SU-DHL-6 (cell line): ENCODE measurements around the gene ECD.

ENCODE experiments used
- H2AFZ ChIP-seq: fragments of 200-600 bp; sonication (generic); 2 replicates; pipeline ENCODE4 v1.6.1; 2014; ENCODE audit warnings: low read depth, mild to moderate bottlenecking, moderate library complexity, mixed read lengths, antibody characterized with exemption, low read length; ENCODE audit not compliant: severe bottlenecking
- H3F3A ChIP-seq: fragments of 200-600 bp; shearing (Covaris generic); 2 replicates; pipeline ENCODE4 v1.6.0; 2016; ENCODE audit warnings: antibody characterized with exemption, mild to moderate bottlenecking; ENCODE audit not compliant: insufficient read depth
- H3K27ac ChIP-seq: fragments of 200-600 bp; sonication (generic); 2 replicates; pipeline ENCODE4 v1.5.1; 2016; ENCODE audit warnings: low read depth, mild to moderate bottlenecking, low read length, moderate library complexity, mixed read lengths
- H3K27me3 ChIP-seq: fragments of 200-600 bp; sonication (generic), shearing (Covaris generic); 2 replicates; pipeline ENCODE4 v1.6.0; 2014; ENCODE audit warnings: mild to moderate bottlenecking, low read length
- H3K36me3 ChIP-seq: fragments of 200-600 bp; sonication (generic); 2 replicates; pipeline ENCODE4 v1.6.1; 2014; ENCODE audit warnings: mild to moderate bottlenecking, low read length, mixed read lengths
- H3K4me2 ChIP-seq: fragments of 300-600, 200-600 bp; shearing (Covaris generic), sonication (generic); 2 replicates; pipeline ENCODE4 v1.6.0; 2014; ENCODE audit warnings: low read length, low read depth, mild to moderate bottlenecking; ENCODE audit not compliant: poor library complexity, severe bottlenecking
- H3K4me3 ChIP-seq: fragments of 200-600 bp; sonication (generic); 2 replicates; pipeline ENCODE4 v1.5.1; 2014; ENCODE audit warnings: antibody characterized with exemption, low read length, mild to moderate bottlenecking, mixed read lengths; ENCODE audit not compliant: insufficient read depth, poor library complexity, severe bottlenecking
- H3K79me2 ChIP-seq: fragments of 200-600 bp; sonication (generic); 2 replicates; pipeline ENCODE4 v1.6.1; 2014; ENCODE audit warnings: mild to moderate bottlenecking, low read length, moderate library complexity; ENCODE audit not compliant: insufficient read depth
- H3K9ac ChIP-seq: fragments of 200-600 bp; sonication (generic); 2 replicates; pipeline ENCODE4 v1.7.0; 2014; ENCODE audit warnings: mild to moderate bottlenecking, low read length
- H3K9me2 ChIP-seq: fragments of 200-600 bp; sonication (generic); replicated peaks from 2 replicates; pipeline ENCODE4 v1.6.1; 2014; ENCODE audit warnings: low read length; ENCODE audit not compliant: insufficient read depth
- H3K9me3 ChIP-seq: fragments of 200-600 bp; sonication (generic); 2 replicates; pipeline ENCODE4 v1.6.1; 2014; ENCODE audit warnings: low read length, mixed read lengths; ENCODE audit not compliant: insufficient read depth
- H4K20me1 ChIP-seq: fragments of 200-600 bp; sonication (generic); 2 replicates; pipeline ENCODE4 v1.6.1; 2014; ENCODE audit warnings: low read depth, mild to moderate bottlenecking, antibody characterized with exemption, low read length, moderate library complexity, mixed read lengths
- CTCF ChIP-seq: fragments of 200-600 bp; sonication (generic); IDR thresholded peaks from one replicate; pipeline ENCODE4 v1.5.1; 2017; ENCODE audit warnings: antibody characterized with exemption, mild to moderate bottlenecking, low read length, moderate library complexity; ENCODE audit not compliant: insufficient read depth, poor library complexity, severe bottlenecking
- EZH2phosphoT487 ChIP-seq: fragments of 200-600 bp; sonication (generic), shearing (Covaris generic); conservative IDR thresholded peaks from 2 replicates; pipeline ENCODE4 v1.6.1; 2018; ENCODE audit warnings: mild to moderate bottlenecking, antibody characterized with exemption, low read length, moderate library complexity, mixed read lengths

The ECD gene

GRCh38 chr10:73210395-73211105 is 42.7 kb upstream of the ECD start:
- no peak overlapping the region for H3K4me2 ChIP-seq
- no peaks in the 10 kb centered on the region for H3K36me3 ChIP-seq
- H3K9ac ChIP-seq = no peak overlapping the region
- H3K27ac ChIP-seq = no peak overlapping the region
- no peaks in the 10 kb centered on the region for H3K27me3 ChIP-seq
- TF ChIP-seq CTCF (no peak), EZH2phosphoT487 (no peak)
- H3K9me2 ChIP-seq = no peaks in the 10 kb centered on the region
- no peaks in the 10 kb centered on the region for H3K9me3 ChIP-seq
- H3F3A ChIP-seq = no peaks in the 10 kb centered on the region
- H4K20me1 ChIP-seq = no peaks in the 10 kb centered on the region
- H3K79me2 ChIP-seq = no peaks in the 10 kb centered on the region
- no peak overlapping the region for H2AFZ ChIP-seq
- no peak overlapping the region for H3K4me3 ChIP-seq

DNA sequence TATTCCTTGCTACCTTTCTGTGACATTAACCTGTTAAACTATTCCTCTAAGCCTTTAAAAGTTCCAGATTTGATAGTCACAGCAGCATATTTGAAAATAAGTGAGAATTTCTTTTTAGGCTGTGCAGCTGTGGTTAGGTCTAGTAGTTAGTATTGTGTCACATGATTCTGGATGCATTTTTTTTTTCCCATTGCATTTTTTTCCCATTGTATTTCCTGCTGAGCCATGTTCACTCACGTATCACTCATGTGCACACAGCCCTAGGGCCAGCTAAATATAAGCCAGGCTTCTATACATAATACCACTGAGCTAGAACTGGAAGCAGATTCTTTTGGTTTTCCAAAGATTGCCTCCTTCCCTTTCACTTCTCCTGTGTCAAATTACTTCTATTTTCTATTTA is 41.9 kb upstream of the ECD start:
- Histone ChIP-seq H3K27me3 (no peaks in the 10 kb centered on the region), H3K36me3 (no peaks in the 10 kb centered on the region), H3K4me2 (no peak overlapping the region), H3K4me3 (no peak overlapping the region), H3K9me2 (no peaks in the 10 kb centered on the region), H4K20me1 (no peaks in the 10 kb centered on the region), H3K79me2 (no peaks in the 10 kb centered on the region), H3K27ac (no peak overlapping the region), H3F3A (no peaks in the 10 kb centered on the region), H2AFZ (no peak overlapping the region), H3K9ac (no peak overlapping the region), H3K9me3 (no peaks in the 10 kb centered on the region)
- TF ChIP-seq EZH2phosphoT487 = no peak
- no peak for TF ChIP-seq CTCF

DNA sequence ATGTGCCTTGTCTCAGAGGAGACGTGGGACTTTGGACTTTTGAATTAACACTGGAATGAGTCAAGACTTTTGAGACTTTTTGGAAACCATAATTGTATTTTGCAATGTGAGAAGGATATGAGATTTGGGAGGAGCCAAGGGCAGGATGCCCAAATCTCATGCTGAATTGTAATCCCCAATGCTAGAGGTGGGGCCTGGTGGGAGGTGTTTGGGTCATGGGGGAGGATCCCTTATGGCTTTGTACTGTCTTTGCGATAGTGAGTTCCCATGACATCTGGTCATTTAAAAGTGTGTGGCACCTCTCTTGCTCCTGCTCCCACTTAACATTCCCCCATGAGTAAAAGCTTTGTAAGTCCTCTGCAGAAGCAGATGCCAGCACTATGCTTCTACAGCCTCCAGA is 40.1 kb upstream of the ECD start:
- Histone ChIP-seq H2AFZ (no peak overlapping the region), H3K9ac (no peak overlapping the region), H3K9me3 (no peaks in the 10 kb centered on the region), H3K79me2 (no peaks in the 10 kb centered on the region), H3F3A (no peaks in the 10 kb centered on the region), H3K36me3 (no peaks in the 10 kb centered on the region), H3K27me3 (no peaks in the 10 kb centered on the region), H3K9me2 (no peaks in the 10 kb centered on the region), H3K4me3 (no peak overlapping the region), H3K4me2 (no peak overlapping the region), H3K27ac (no peak overlapping the region), H4K20me1 (no peaks in the 10 kb centered on the region)
- TF ChIP-seq EZH2phosphoT487 (no peak), CTCF (no peak)
